CD4-positive, alpha-beta T cell (primary cell): ENCODE measurements around the gene GTF2H2. TPM values are rescaled to one million over a fixed set of nuclear protein-coding genes. Genes with fewer than 3 reads are reported as not detected.
"Not testable (repeated sequence)": the region's sequence is repeated elsewhere in the genome, so short reads cannot be mapped to it uniquely, and the experiment has no call there.

ENCODE experiments used
- ATAC-seq: fragments of 200-7000 bp; cut with Tn5 transposase; one replicate; pipeline ENCODE4 v1.10.0; 2022; ENCODE audit warnings: mild to moderate bottlenecking; ENCODE audit not compliant: poor library complexity
- CTCF ChIA-PET: fragments of 350-600 bp; sonication (Branson Sonifier 250); formaldehyde crosslinking; loops from one replicate; lab custom pipeline; 2021; ENCODE audit warnings: antibody characterized with exemption, inconsistent platforms; lab: Charles Lee
- POLR2A ChIA-PET: fragments of 350-600 bp; sonication (Branson Sonifier 250); formaldehyde crosslinking; loops from one replicate; lab custom pipeline; 2021; ENCODE audit warnings: antibody characterized with exemption, inconsistent platforms; lab: Charles Lee
- DNase-seq, 14 experiments: peaks; one replicate each; pipeline ENCODE4 v3.0.0-alpha.2; 2013 to 2020; ENCODE audit warnings: mixed read lengths in 2 of 14
- H3K27ac ChIP-seq, 2 donors: one replicate each; pipeline versions ENCODE4 v1.5.1 to v1.7.0; 2013; ENCODE audit warnings: low read length in 2 of 2, low read depth in 1 of 2, mild to moderate bottlenecking in 1 of 2
- H3K27me3 ChIP-seq, 2 experiments: 1 replicate in 1 of 2; 2 replicates in 1 of 2; pipeline versions ENCODE4 v1.6.1 to v1.7.0; 2013; ENCODE audit warnings: low read length in 2 of 2, control low read depth in 1 of 2, mild to moderate bottlenecking in 1 of 2, moderate library complexity in 1 of 2; ENCODE audit not compliant: insufficient read depth in 2 of 2, control insufficient read depth in 1 of 2
- H3K36me3 ChIP-seq: one replicate; pipeline ENCODE4 v1.6.1; 2013; ENCODE audit warnings: low read length, control low read depth; ENCODE audit not compliant: insufficient read depth
- H3K4me1 ChIP-seq: one replicate; pipeline ENCODE4 v1.6.1; 2013; ENCODE audit warnings: low read length, control low read depth; ENCODE audit not compliant: insufficient read depth
- H3K4me3 ChIP-seq: one replicate; pipeline ENCODE4 v1.5.1; 2013; ENCODE audit warnings: mild to moderate bottlenecking, low read length, moderate library complexity
- H3K9me3 ChIP-seq, 2 experiments: 1 replicate in 1 of 2; 2 replicates in 1 of 2; pipeline versions ENCODE4 v1.6.1 to v1.7.0; 2013; ENCODE audit warnings: low read length in 2 of 2, mild to moderate bottlenecking in 2 of 2, control low read depth in 1 of 2, moderate library complexity in 1 of 2; ENCODE audit not compliant: control insufficient read depth in 1 of 2, insufficient read depth in 1 of 2
- H3K27ac Mint-ChIP-seq: one replicate; pipeline ENCODE4 v1.8.0; 2020; ENCODE audit warnings: mixed read lengths
- H3K27me3 Mint-ChIP-seq: one replicate; pipeline ENCODE4 v1.8.0; 2021; ENCODE audit warnings: mixed read lengths
- H3K36me3 Mint-ChIP-seq: one replicate; pipeline ENCODE4 v1.8.0; 2021; ENCODE audit warnings: low read depth, mixed read lengths
- H3K4me1 Mint-ChIP-seq: one replicate; pipeline ENCODE4 v1.8.0; 2021; ENCODE audit warnings: low read depth, mixed read lengths
- H3K4me3 Mint-ChIP-seq: one replicate; pipeline ENCODE4 v1.8.0; 2020; ENCODE audit warnings: mild to moderate bottlenecking, mixed read lengths
- H3K9me3 Mint-ChIP-seq: one replicate; pipeline ENCODE4 v1.8.0; 2020; ENCODE audit warnings: mixed read lengths
- intact Hi-C, 2 experiments: fragments of 100-400 bp; cut with DNase I in 1 of 2; cut with micrococcal nuclease in 1 of 2; formaldehyde crosslinking; loops; one replicate each; pipeline versions ENCODE4 v1.15.1 to v1.9.0; 2023 to 2025; cut with DNase I, micrococcal nuclease
- total RNA-seq, 174 experiments: library from RNA in 2 of 174; stranded (reverse) in 2 of 174; gene quantifications; one replicate each; pipeline ENCODE4 v1.2.3 and lab custom pipeline; 2021 to 2026
- TF ChIP-seq, protein P1 (sequence below): fragments of 200-600 bp; IDR thresholded peaks from one replicate; pipeline ENCODE4 v1.8.0; 2022; ENCODE audit warnings: antibody characterized with exemption, mild to moderate bottlenecking

GTF2H2 gene
- total RNA-seq, 2 experiments from 2014 or later: 7.2 to 7.9 TPM

GRCh38 chr5:71014176-71014575 is 53.3 kb downstream of the GTF2H2 start:
- H3K36me3 Mint-ChIP-seq: no peaks in the 10 kb centered on the region
- Histone ChIP-seq H3K27ac (no peak overlapping the region), H3K4me3 (no peak overlapping the region), H3K27me3 (no peaks in the 10 kb centered on the region), H3K36me3 (no peaks in the 10 kb centered on the region), H3K4me1 (no peaks in the 10 kb centered on the region), H3K9me3 (no peaks in the 10 kb centered on the region)
- CTCF ChIA-PET: no interaction called here
- ATAC-seq (no peak), DNase-seq (no peak)
- H3K4me1 Mint-ChIP-seq: no peaks in the 10 kb centered on the region
- H3K27ac Mint-ChIP-seq: no peak overlapping the region
- no peak overlapping the region for H3K4me3 Mint-ChIP-seq
- TF ChIP-seq, protein P1, sequence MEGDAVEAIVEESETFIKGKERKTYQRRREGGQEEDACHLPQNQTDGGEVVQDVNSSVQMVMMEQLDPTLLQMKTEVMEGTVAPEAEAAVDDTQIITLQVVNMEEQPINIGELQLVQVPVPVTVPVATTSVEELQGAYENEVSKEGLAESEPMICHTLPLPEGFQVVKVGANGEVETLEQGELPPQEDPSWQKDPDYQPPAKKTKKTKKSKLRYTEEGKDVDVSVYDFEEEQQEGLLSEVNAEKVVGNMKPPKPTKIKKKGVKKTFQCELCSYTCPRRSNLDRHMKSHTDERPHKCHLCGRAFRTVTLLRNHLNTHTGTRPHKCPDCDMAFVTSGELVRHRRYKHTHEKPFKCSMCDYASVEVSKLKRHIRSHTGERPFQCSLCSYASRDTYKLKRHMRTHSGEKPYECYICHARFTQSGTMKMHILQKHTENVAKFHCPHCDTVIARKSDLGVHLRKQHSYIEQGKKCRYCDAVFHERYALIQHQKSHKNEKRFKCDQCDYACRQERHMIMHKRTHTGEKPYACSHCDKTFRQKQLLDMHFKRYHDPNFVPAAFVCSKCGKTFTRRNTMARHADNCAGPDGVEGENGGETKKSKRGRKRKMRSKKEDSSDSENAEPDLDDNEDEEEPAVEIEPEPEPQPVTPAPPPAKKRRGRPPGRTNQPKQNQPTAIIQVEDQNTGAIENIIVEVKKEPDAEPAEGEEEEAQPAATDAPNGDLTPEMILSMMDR: no peak
- POLR2A ChIA-PET: no interaction called here
- intact Hi-C loops: no loop called here
- no peaks in the 10 kb centered on the region for H3K9me3 Mint-ChIP-seq
- peaks cover 5% of the 10 kb centered on the region for H3K27me3 Mint-ChIP-seq

GRCh38 chr5:71013575-71013974 is 53.9 kb downstream of the GTF2H2 start:
- Histone ChIP-seq H3K36me3 (no peaks in the 10 kb centered on the region), H3K4me3 (no peak overlapping the region), H3K4me1 (no peaks in the 10 kb centered on the region), H3K27ac (no peak overlapping the region), H3K9me3 (no peaks in the 10 kb centered on the region), H3K27me3 (no peaks in the 10 kb centered on the region)
- H3K4me3 Mint-ChIP-seq: no peak overlapping the region
- DNase-seq (no peak), ATAC-seq (no peak)
- H3K27ac Mint-ChIP-seq: no peak overlapping the region
- H3K9me3 Mint-ChIP-seq: no peaks in the 10 kb centered on the region
- no peaks in the 10 kb centered on the region for H3K36me3 Mint-ChIP-seq
- intact Hi-C loops: no loop called here
- ChIA-PET CTCF (no interaction called here), POLR2A (no interaction called here)
- peaks cover 5% of the 10 kb centered on the region for H3K27me3 Mint-ChIP-seq
- TF ChIP-seq, protein P1: no peak
- no peaks in the 10 kb centered on the region for H3K4me1 Mint-ChIP-seq

DNA sequence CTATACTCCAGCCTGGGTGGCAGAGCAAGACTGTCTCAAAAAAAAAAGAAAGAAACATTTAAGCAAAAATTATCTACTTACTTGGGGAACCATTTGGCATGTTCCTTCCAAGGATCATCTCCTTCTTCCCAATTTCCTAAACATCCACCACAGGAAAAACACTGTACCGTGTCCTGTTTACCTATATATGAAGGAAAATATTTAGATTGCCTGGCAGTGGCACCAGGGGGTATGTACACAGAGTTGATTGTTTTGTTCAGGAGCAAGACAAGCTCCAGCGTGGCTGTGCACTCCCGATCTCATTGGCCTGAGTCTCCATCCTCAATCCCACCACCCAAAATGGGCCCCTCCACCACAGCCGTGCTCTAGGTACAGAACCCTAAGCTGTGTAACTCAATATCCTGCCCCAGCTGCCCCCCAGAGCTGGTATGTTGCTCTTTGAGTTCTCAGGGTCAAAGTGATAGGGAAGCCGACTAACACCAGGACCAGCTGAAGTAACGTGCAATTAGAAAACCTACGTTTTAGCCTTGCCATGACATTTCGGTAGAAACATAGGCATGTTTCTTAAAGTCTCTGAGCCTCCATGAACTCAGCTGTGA is 56.2 kb downstream of the GTF2H2 start:
- Histone ChIP-seq H3K4me3 (no peak overlapping the region), H3K9me3 (no peaks in the 10 kb centered on the region), H3K36me3 (no peaks in the 10 kb centered on the region), H3K27me3 (no peaks in the 10 kb centered on the region), H3K4me1 (no peaks in the 10 kb centered on the region), H3K27ac (no peak overlapping the region)
- no peak overlapping the region for H3K27ac Mint-ChIP-seq
- intact Hi-C loops: no loop called here
- no peaks in the 10 kb centered on the region for H3K36me3 Mint-ChIP-seq
- TF ChIP-seq, protein P1: no peak
- CTCF ChIA-PET: no interaction called here
- no peaks in the 10 kb centered on the region for H3K9me3 Mint-ChIP-seq
- POLR2A ChIA-PET: no interaction called here
- no peak overlapping the region for H3K4me3 Mint-ChIP-seq
- peaks cover 5% of the 10 kb centered on the region for H3K27me3 Mint-ChIP-seq
- H3K4me1 Mint-ChIP-seq: no peaks in the 10 kb centered on the region
- no peak for ATAC-seq
- DNase-seq: no peak

DNA sequence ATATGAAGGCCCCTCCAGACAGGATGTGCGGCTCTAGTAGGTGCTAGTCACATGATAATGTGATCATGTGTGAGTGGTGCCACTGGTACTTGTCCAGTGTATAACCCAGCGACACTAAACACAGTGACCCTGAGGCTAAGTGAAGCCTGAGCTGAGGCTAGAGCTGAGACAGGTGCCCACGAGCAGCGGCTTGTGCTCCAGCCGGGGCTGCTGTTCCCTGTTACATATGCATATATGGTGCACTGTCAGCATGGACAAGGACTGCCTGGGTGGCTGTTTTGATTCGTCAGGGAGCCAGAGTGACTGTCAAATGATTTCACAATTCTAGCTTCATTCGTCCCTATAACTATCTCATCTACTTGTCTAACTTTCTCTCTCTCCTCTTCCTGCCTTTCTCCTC is 60.5 kb downstream of the GTF2H2 start:
- ATAC-seq, intact Hi-C loops, POLR2A ChIA-PET: not testable (repeated sequence)

More for the DNA sequence above, 60.5 kb downstream of the GTF2H2 start:
- H3K4me1 Mint-ChIP-seq, H3K4me3 ChIP-seq, H3K27ac ChIP-seq, H3K27me3 ChIP-seq, H3K27ac Mint-ChIP-seq, DNase-seq, H3K4me3 Mint-ChIP-seq, CTCF ChIA-PET, H3K36me3 ChIP-seq, H3K27me3 Mint-ChIP-seq, H3K36me3 Mint-ChIP-seq, H3K4me1 ChIP-seq, H3K9me3 Mint-ChIP-seq, H3K9me3 ChIP-seq: not testable (repeated sequence)
